H1 (cell line): ENCODE results near the gene CFAP157. TPM values are rescaled to one million over a fixed set of nuclear protein-coding genes. Genes with fewer than 3 reads are reported as not detected.

ENCODE experiments used
- ASH2L ChIP-seq: fragments of 200-600, 300-600 bp; sonication (generic); IDR thresholded peaks from one replicate; pipeline ENCODE4 v1.7.1; 2017; ENCODE audit warnings: low read length
- CBX5 ChIP-seq: fragments of 300-800, 300-1000 bp; sonication (generic); IDR thresholded peaks from 2 replicates; pipeline ENCODE4 v1.7.1; 2016; ENCODE audit warnings: antibody characterized with exemption, low read length, low read depth
- CEBPB ChIP-seq: IDR thresholded peaks from 2 replicates; pipeline ENCODE4 v1.6.1; 2012; ENCODE audit warnings: low read depth, low read length
- CHD2 ChIP-seq: IDR thresholded peaks from 2 replicates; pipeline ENCODE4 v1.6.1; 2012; ENCODE audit warnings: low read length, improper control_type of control experiment
- CREB1 ChIP-seq: IDR thresholded peaks from 2 replicates; pipeline ENCODE4 v1.6.1; 2012; ENCODE audit warnings: inconsistent platforms
- CTBP2 ChIP-seq: IDR thresholded peaks from 2 replicates; pipeline ENCODE4 v1.7.0; 2011; ENCODE audit warnings: borderline replicate concordance, mild to moderate bottlenecking, moderate library complexity, mixed read lengths, low read length; ENCODE audit not compliant: insufficient read depth, insufficient read length
- E2F6 ChIP-seq: IDR thresholded peaks from 2 replicates; pipeline ENCODE4 v1.6.1; 2012; ENCODE audit warnings: inconsistent platforms
- EGR1 ChIP-seq: IDR thresholded peaks from 2 replicates; pipeline ENCODE4 v1.6.1; 2011; ENCODE audit warnings: low read depth, low read length, borderline replicate concordance
- GTF2F1 ChIP-seq: IDR thresholded peaks from 2 replicates; pipeline ENCODE4 v1.6.1; 2012; ENCODE audit warnings: low read depth, low read length, improper control_type of control experiment, borderline replicate concordance
- JUN ChIP-seq: IDR thresholded peaks from 2 replicates; pipeline ENCODE4 v1.6.1; 2011; ENCODE audit warnings: low read depth, mild to moderate bottlenecking, improper control_type of control experiment, low read length
- JUND ChIP-seq: IDR thresholded peaks from 2 replicates; pipeline ENCODE4 v1.6.1; 2011; ENCODE audit warnings: mild to moderate bottlenecking, improper control_type of control experiment, low read length
- KDM1A ChIP-seq: fragments of 200-600, 300-600 bp; sonication (generic); IDR thresholded peaks from 2 replicates; pipeline ENCODE4 v1.7.1; 2016; ENCODE audit warnings: mild to moderate bottlenecking, low read length, borderline replicate concordance
- NANOG ChIP-seq: IDR thresholded peaks from 2 replicates; pipeline ENCODE4 v1.6.1; 2011; ENCODE audit warnings: low read length, low read depth, mild to moderate bottlenecking, inconsistent platforms; ENCODE audit not compliant: insufficient read depth, poor library complexity, severe bottlenecking
- PHF8 ChIP-seq: fragments of 200-600 bp; sonication (generic); conservative IDR thresholded peaks from 2 replicates; pipeline ENCODE4 v1.7.1; 2012; ENCODE audit warnings: low read depth, mild to moderate bottlenecking, inconsistent platforms, low read length, moderate library complexity
- POLR2A ChIP-seq, 2 experiments: IDR thresholded peaks; 1 replicate in 1 of 2; 2 replicates in 1 of 2; pipeline ENCODE4 v1.6.1; 2011; ENCODE audit warnings: low read depth in 2 of 2, low read length in 2 of 2, mild to moderate bottlenecking in 2 of 2; ENCODE audit errors: control extremely low read depth in 1 of 2
- POU5F1 ChIP-seq: IDR thresholded peaks from 2 replicates; pipeline ENCODE4 v1.6.1; 2011; ENCODE audit warnings: low read depth, mild to moderate bottlenecking, low read length, moderate library complexity
- SAP30 ChIP-seq: fragments of 300-600 bp; sonication (generic); IDR thresholded peaks from 2 replicates; pipeline ENCODE4 v1.7.1; 2012; ENCODE audit warnings: low read length, moderate library complexity, mild to moderate bottlenecking, inconsistent platforms; ENCODE audit not compliant: insufficient read depth, insufficient replicate concordance
- SIN3A ChIP-seq, 2 experiments: IDR thresholded peaks in 1 of 2; conservative IDR thresholded peaks in 1 of 2; 2 replicates each; pipeline ENCODE4 v1.6.1; 2011 to 2012; ENCODE audit warnings: low read length in 2 of 2, improper control_type of control experiment in 1 of 2, low read depth in 1 of 2, mild to moderate bottlenecking in 1 of 2
- SIX5 ChIP-seq: IDR thresholded peaks from 2 replicates; pipeline ENCODE4 v1.6.1; 2011; ENCODE audit warnings: mild to moderate bottlenecking, low read depth, low read length
- SP2 ChIP-seq: IDR thresholded peaks from 2 replicates; pipeline ENCODE4 v1.6.1; 2012; ENCODE audit warnings: mild to moderate bottlenecking, low read length, inconsistent platforms
- SRF ChIP-seq: IDR thresholded peaks from 2 replicates; pipeline ENCODE4 v1.6.1; 2011; ENCODE audit warnings: mild to moderate bottlenecking, low read depth, low read length, moderate library complexity
- TAF1 ChIP-seq: IDR thresholded peaks from 2 replicates; pipeline ENCODE4 v1.6.1; 2011; ENCODE audit warnings: mild to moderate bottlenecking, low read depth, low read length
- USF2 ChIP-seq: IDR thresholded peaks from 2 replicates; pipeline ENCODE4 v1.6.1; 2011; ENCODE audit warnings: low read length, improper control_type of control experiment
- ZNF274 ChIP-seq: IDR thresholded peaks from 2 replicates; pipeline ENCODE4 v1.7.0; 2012; ENCODE audit warnings: low read length, borderline replicate concordance; ENCODE audit errors: extremely low read depth
- polyA plus RNA-seq, 7 experiments: library from polyadenylated mRNA; depleted of rRNA in 3 of 7; stranded (reverse) in 5 of 7; unstranded in 2 of 7; fragments of >200 nt in 5 of 7; fragments of 200-250 nt in 2 of 7; gene quantifications; 1 replicate in 5 of 7; 2 replicates in 1 of 7; 4 replicates in 1 of 7; pipeline versions ENCODE4 v1.2.1 to v1.2.3, GENCODE V29; 2011 to 2013; ENCODE audit warnings: missing spikeins in 2 of 7, mixed read lengths in 2 of 7
- total RNA-seq: library from RNA; stranded (reverse); fragmentation: NEBNext Ultra II Directional; extraction: Animal tissue kit (Norgen Biotek cat#: 25700); gene quantifications from 2 replicates; pipeline ENCODE4 v1.2.1, GENCODE V29; 2021

CFAP157 gene
- total and polyA plus RNA-seq, 2 of the 8 experiments (the other 6 are each of a cell fraction or from before 2014, with no cell fraction given), result not detected

GRCh38 chr9:127734747-127735529 lies 28.1 kb downstream of the CFAP157 start, which contains the start of gene TOR2A (continued):
- TF ChIP-seq E2F6 (no peak), JUND (no peak), TAF1 (peak; percentile 45; the same call in 1 of the 2 replicates), SIX5 (peak; percentile 89), POLR2A (IDR thresholded peaks at IDR 0.05; ENCODE audit: control extremely low read depth in 1 of 2, low read depth in 2 of 2, low read length in 2 of 2) (no peak), ZNF274 (no peak), CHD2 (peak; percentile 41; the same call in 1 of the 2 replicates), CBX5 (no peak), USF2 (no peak), CTBP2 (no peak), POU5F1 (no peak), GTF2F1 (no peak), KDM1A (no peak), NANOG (peak; percentile 37), PHF8 (peak; percentile 67), EGR1 (no peak), SAP30 (peak; percentile 93), CEBPB (no peak), SIN3A (conservative IDR thresholded peaks at IDR 0.05 in 1 of 2, IDR thresholded peaks at IDR 0.05 in 1 of 2; ENCODE audit: low read depth in 1 of 2, low read length in 2 of 2) (peak; percentile 94 to 98), JUN (no peak), SP2 (no peak), SRF (no peak), CREB1 (peak; percentile 85), ASH2L (peak; percentile 49)
